Astrocyte (in vitro differentiated cells and primary cell): ENCODE data around the gene CCDC141. TPM values are rescaled to one million over a fixed set of nuclear protein-coding genes. Genes with fewer than 3 reads are reported as not detected.
"Not testable (repeated sequence)": the region's sequence is repeated elsewhere in the genome, so short reads cannot be mapped to it uniquely, and the experiment has no call there.

ENCODE experiments used
- DNase-seq: peaks from one replicate; pipeline ENCODE4 v3.0.0-alpha.2; 2010; ENCODE audit warnings: low read depth
- FAIRE-seq: peaks from 2 replicates; lab custom pipeline; 2011; peaks lifted over from hg19 to GRCh38; lab: Jason Lieb, UNC
- H2AFZ ChIP-seq: 2 replicates; pipeline ENCODE4 v1.6.0; 2012; ENCODE audit warnings: low read depth, low read length, inconsistent platforms
- H3K27ac ChIP-seq: 2 replicates; pipeline ENCODE4 v1.5.1; 2011; ENCODE audit warnings: low read depth, low read length, inconsistent platforms
- H3K27me3 ChIP-seq: 2 replicates; pipeline ENCODE4 v1.6.0; 2011; ENCODE audit warnings: low read length, inconsistent platforms; ENCODE audit not compliant: insufficient read depth
- H3K36me3 ChIP-seq: 2 replicates; pipeline ENCODE4 v1.5.1; 2011; ENCODE audit warnings: low read length, inconsistent platforms; ENCODE audit not compliant: insufficient read depth
- H3K4me1 ChIP-seq: 2 replicates; pipeline ENCODE4 v1.5.1; 2011; ENCODE audit warnings: low read length, inconsistent platforms; ENCODE audit not compliant: insufficient read depth
- H3K4me2 ChIP-seq: 2 replicates; pipeline ENCODE4 v1.6.0; 2012; ENCODE audit warnings: low read length, inconsistent platforms
- H3K4me3 ChIP-seq: 2 replicates; pipeline ENCODE4 v1.5.1; 2011; ENCODE audit warnings: low read depth, mild to moderate bottlenecking, low read length, inconsistent platforms; ENCODE audit not compliant: insufficient read depth
- H3K79me2 ChIP-seq: 2 replicates; pipeline ENCODE4 v1.6.0; 2012; ENCODE audit warnings: mild to moderate bottlenecking, low read length, inconsistent platforms; ENCODE audit not compliant: insufficient read depth
- H3K9ac ChIP-seq: 2 replicates; pipeline ENCODE4 v1.6.0; 2012; ENCODE audit warnings: mild to moderate bottlenecking, low read length, inconsistent platforms
- H3K9me3 ChIP-seq: 2 replicates; pipeline ENCODE4 v1.5.1; 2012; ENCODE audit warnings: low read depth, mild to moderate bottlenecking, low read length, inconsistent platforms; ENCODE audit not compliant: insufficient read depth
- H4K20me1 ChIP-seq: 2 replicates; pipeline ENCODE4 v1.6.0; 2012; ENCODE audit warnings: low read length, inconsistent platforms; ENCODE audit not compliant: insufficient read depth
- H3K27ac Mint-ChIP-seq: one replicate; pipeline ENCODE4 v1.8.0; 2021; ENCODE audit warnings: mild to moderate bottlenecking, mixed read lengths; ENCODE audit not compliant: unreplicated experiment
- H3K27me3 Mint-ChIP-seq: one replicate; pipeline ENCODE4 v1.8.0; 2021; ENCODE audit warnings: low read depth, mixed read lengths; ENCODE audit not compliant: unreplicated experiment
- H3K36me3 Mint-ChIP-seq: one replicate; pipeline ENCODE4 v1.8.0; 2021; ENCODE audit warnings: low read depth, mixed read lengths; ENCODE audit not compliant: unreplicated experiment
- H3K4me1 Mint-ChIP-seq: one replicate; pipeline ENCODE4 v1.8.0; 2021; ENCODE audit warnings: low read depth, mixed read lengths; ENCODE audit not compliant: unreplicated experiment
- H3K4me3 Mint-ChIP-seq: one replicate; pipeline ENCODE4 v1.8.0; 2021; ENCODE audit warnings: mild to moderate bottlenecking, moderate library complexity, mixed read lengths; ENCODE audit not compliant: unreplicated experiment
- H3K9me3 Mint-ChIP-seq: one replicate; pipeline ENCODE4 v1.8.0; 2021; ENCODE audit warnings: mild to moderate bottlenecking, mixed read lengths; ENCODE audit not compliant: unreplicated experiment
- EZH2 ChIP-seq: IDR thresholded peaks from 2 replicates; pipeline ENCODE4 v1.6.1; 2012; ENCODE audit warnings: mild to moderate bottlenecking, low read length, inconsistent platforms; ENCODE audit not compliant: insufficient read depth
- total RNA-seq: library from RNA; stranded (reverse); gene quantifications from 2 replicates; pipeline ENCODE4 v1.2.1, GENCODE V29; 2021
- TF ChIP-seq, protein P1 (sequence below): IDR thresholded peaks from 2 replicates; pipeline ENCODE4 v1.5.1; 2011; ENCODE audit warnings: low read depth, mild to moderate bottlenecking, inconsistent platforms, low read length, moderate library complexity; ENCODE audit not compliant: insufficient read depth

The CCDC141 gene
- total RNA-seq, 1 donor from 2014 or later: 0.18 TPM

- H3K36me3 Mint-ChIP-seq: no peaks in the 10 kb centered on the region
- no peaks in the 10 kb centered on the region for H3K79me2 ChIP-seq
- H4K20me1 ChIP-seq: no peaks in the 10 kb centered on the region
- H3K9me3 Mint-ChIP-seq: no peaks in the 10 kb centered on the region
- H3K27me3 ChIP-seq: no peaks in the 10 kb centered on the region
- DNase-seq (no peak), FAIRE-seq (no peak)
- peaks cover 2% of the 10 kb centered on the region for H3K4me1 Mint-ChIP-seq
- H3K27ac Mint-ChIP-seq: no peak overlapping the region
- H3K36me3 ChIP-seq: no peaks in the 10 kb centered on the region
- H3K9me3 ChIP-seq: no peaks in the 10 kb centered on the region
- no peak overlapping the region for H3K9ac ChIP-seq
- no peaks in the 10 kb centered on the region for H3K27me3 Mint-ChIP-seq
- no peak overlapping the region for H3K4me3 Mint-ChIP-seq
- H3K4me1 ChIP-seq: no peaks in the 10 kb centered on the region
- TF ChIP-seq, protein P1, sequence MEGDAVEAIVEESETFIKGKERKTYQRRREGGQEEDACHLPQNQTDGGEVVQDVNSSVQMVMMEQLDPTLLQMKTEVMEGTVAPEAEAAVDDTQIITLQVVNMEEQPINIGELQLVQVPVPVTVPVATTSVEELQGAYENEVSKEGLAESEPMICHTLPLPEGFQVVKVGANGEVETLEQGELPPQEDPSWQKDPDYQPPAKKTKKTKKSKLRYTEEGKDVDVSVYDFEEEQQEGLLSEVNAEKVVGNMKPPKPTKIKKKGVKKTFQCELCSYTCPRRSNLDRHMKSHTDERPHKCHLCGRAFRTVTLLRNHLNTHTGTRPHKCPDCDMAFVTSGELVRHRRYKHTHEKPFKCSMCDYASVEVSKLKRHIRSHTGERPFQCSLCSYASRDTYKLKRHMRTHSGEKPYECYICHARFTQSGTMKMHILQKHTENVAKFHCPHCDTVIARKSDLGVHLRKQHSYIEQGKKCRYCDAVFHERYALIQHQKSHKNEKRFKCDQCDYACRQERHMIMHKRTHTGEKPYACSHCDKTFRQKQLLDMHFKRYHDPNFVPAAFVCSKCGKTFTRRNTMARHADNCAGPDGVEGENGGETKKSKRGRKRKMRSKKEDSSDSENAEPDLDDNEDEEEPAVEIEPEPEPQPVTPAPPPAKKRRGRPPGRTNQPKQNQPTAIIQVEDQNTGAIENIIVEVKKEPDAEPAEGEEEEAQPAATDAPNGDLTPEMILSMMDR: no peak
- TF ChIP-seq EZH2: no peak
- no peak overlapping the region for H3K4me3 ChIP-seq
- no peak overlapping the region for H3K27ac ChIP-seq
- no peak overlapping the region for H3K4me2 ChIP-seq
- H2AFZ ChIP-seq: no peak overlapping the region
These were observed 1.8 kb downstream of the CCDC141 start for GRCh38 chr2:179048099-179048498.

DNA sequence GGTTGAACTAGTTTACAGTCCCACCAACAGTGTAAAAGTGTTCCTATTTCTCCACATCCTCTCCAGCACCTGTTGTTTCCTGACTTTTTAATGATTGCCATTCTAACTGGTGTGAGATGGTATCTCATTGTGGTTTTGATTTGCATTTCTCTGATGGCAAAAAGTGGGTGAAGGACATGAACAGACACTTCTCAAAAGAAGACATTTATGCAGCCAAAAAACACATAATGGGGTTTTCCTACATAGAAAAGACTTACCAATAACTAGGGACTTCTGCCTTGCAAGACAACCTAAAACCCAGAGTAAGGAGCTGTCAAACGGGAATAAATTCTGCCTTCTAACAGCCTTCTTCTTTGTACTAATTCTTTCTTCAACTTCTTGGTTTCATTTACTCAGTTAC is 4.3 kb downstream of the CCDC141 start:
- not testable (repeated sequence) for FAIRE-seq, H3K4me3 Mint-ChIP-seq

DNA sequence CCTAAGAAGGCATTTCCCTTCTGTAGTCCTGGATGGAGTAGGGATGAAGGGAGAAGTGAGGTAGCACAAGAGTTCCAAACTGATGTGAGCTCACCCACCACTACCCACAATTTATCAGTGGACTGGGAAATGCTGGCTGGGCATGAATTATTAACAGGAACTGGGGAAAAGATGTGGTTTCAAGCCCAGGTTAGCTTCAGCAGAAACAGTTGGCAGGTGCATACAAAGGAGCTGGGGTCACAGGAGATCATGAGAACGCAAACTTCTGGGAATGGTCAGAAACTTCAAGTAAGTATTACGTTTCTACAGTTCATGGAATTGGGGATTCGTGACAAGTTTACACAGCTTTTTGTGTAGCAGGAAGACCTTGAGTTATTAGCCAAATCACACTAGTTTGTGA is 5.4 kb downstream of the CCDC141 start:
- H3K27ac ChIP-seq: no peak overlapping the region
- no peaks in the 10 kb centered on the region for H3K4me1 ChIP-seq
- Mint-ChIP-seq H3K4me3 (no peak overlapping the region), H3K27ac (no peak overlapping the region), H3K4me1 (no peaks in the 10 kb centered on the region), H3K27me3 (no peaks in the 10 kb centered on the region), H3K9me3 (no peaks in the 10 kb centered on the region), H3K36me3 (no peaks in the 10 kb centered on the region)
- TF ChIP-seq, protein P1: no peak
- TF ChIP-seq EZH2: no peak
- H3K4me3 ChIP-seq: no peak overlapping the region
- H2AFZ ChIP-seq: no peak overlapping the region
- no peak overlapping the region for H3K4me2 ChIP-seq
- DNase-seq (no peak), FAIRE-seq (no peak)
- H3K9me3 ChIP-seq: no peaks in the 10 kb centered on the region
- H3K9ac ChIP-seq: no peak overlapping the region
- no peaks in the 10 kb centered on the region for H3K27me3 ChIP-seq
- H4K20me1 ChIP-seq: no peaks in the 10 kb centered on the region
- H3K79me2 ChIP-seq: no peaks in the 10 kb centered on the region
- H3K36me3 ChIP-seq: no peaks in the 10 kb centered on the region

More for the DNA sequence above, 4.3 kb downstream of the CCDC141 start:
- not testable (repeated sequence) for H3K9me3 ChIP-seq, H3K27me3 Mint-ChIP-seq, H3K9me3 Mint-ChIP-seq, H4K20me1 ChIP-seq, H3K36me3 Mint-ChIP-seq, H3K4me1 Mint-ChIP-seq, H3K27ac Mint-ChIP-seq, H3K36me3 ChIP-seq, H3K9ac ChIP-seq, H3K27me3 ChIP-seq, H3K79me2 ChIP-seq, DNase-seq, H3K4me3 ChIP-seq, H3K4me2 ChIP-seq, H3K4me1 ChIP-seq, H2AFZ ChIP-seq, H3K27ac ChIP-seq
